GM18499 (cell line): ENCODE results near the gene CRACR2B.

Source experiments
- ATAC-seq: cut with Tn5 transposase; IDR thresholded peaks from one replicate; pipeline ENCODE4 v1.9.1; 2021; ENCODE audit warnings: moderate number of reproducible peaks; ENCODE audit not compliant: insufficient read depth, unreplicated experiment

The CRACR2B gene

DNA sequence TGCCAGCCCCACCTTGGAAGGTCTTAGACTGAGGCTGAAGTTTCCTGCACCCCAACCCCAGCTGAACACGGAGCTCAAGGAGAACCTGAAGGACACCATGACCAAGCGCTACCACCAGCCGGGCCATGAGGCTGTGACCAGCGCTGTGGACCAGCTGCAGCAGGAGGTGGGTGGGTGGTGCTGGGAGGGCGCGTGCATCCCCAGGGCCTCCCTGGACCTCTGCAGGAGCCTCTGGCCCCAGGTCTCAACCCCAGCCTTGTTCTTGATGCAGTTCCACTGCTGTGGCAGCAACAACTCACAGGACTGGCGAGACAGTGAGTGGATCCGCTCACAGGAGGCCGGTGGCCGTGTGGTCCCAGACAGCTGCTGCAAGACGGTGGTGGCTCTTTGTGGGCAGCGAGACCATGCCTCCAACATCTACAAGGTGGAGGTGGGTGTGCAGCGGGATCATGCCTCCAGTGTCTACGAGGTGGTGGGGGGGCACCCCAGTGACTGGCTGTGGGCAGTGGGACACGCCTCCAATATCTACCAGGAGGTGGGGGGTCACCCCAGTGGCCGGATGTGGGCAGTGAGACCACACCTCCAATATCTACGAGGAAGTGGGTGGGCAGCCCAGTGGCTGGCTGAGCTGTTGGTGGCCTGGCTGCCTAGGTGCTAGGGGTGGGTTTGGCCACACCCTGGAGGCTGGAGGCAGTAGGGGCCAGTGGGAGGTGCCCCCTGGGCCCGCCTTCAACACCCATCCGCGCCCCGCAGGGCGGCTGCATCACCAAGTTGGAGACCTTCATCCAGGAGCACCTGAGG lies 9.7 kb downstream of the CRACR2B start:
- no peak for ATAC-seq

DNA sequence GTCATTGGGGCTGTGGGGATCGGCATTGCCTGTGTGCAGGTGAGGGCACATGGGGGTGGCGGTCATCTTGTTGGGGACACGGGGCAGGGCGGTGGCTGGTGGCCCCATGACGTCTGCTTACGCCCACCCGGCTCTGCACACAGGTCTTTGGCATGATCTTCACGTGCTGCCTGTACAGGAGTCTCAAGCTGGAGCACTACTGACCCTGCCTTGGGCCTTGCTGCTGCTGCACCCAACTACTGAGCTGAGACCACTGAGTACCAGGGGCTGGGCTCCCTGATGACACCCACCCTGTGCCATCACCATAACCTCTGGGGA lies 10.2 kb downstream of the CRACR2B start:
- no peak for ATAC-seq

DNA sequence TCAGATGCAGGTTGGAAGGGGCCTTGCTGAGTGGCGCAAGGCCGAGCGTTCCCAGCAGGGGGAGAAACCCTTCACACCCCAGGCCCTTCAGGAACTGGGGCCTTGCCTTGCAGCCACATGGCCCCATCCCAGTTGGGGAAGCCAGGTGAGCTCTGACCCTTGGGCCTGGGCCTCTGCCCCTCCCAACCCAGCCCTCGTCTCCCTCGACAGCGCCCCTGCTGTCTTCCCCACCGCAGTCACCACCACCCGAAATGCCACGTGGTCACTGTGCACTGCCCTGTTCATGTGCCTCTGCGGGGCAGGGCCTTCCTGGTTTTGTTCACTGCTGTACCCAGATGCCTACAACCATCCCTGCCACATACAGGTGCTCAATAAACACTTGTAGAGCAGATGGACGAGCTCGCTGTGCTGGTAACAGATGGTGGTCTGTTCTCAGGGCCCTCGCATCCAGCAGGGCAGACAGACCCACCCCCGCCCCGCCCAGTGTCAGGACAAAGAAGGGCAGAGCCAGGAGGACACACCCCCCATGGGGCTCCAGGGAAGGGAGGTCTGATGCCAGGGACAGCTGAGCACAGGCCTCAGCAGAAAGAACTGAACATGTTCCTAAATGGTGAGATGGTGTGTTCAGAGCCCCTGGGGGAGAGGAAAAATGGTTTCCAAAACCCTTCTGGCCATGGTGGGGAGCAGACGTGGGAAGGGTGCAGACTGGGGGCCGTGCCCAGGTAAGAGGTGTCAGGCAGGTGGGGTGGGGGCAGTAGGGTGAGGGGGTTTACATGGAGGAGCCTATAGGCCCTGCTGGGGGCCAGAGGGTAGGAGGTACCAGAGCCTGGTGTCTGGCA lies 10.9 kb downstream of the CRACR2B start:
- no peak for ATAC-seq

DNA sequence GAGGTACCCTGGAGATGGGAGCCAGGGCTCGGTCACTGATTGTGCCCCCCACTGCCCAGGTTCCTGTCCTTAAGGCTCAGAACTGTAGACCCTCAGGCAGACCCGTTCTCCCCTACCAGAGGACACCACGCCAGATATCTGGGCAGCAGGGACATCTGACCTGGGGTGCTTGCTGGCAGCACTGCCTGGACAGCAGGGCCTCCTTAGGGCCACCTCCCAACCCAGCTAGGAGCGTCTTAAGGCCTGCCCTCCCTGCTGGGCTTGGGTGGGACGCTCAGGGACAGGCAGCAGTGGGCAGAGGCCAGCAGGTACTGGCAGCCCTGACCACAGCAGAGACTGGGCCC lies 11.5 kb downstream of the CRACR2B start:
- ATAC-seq: no peak

DNA sequence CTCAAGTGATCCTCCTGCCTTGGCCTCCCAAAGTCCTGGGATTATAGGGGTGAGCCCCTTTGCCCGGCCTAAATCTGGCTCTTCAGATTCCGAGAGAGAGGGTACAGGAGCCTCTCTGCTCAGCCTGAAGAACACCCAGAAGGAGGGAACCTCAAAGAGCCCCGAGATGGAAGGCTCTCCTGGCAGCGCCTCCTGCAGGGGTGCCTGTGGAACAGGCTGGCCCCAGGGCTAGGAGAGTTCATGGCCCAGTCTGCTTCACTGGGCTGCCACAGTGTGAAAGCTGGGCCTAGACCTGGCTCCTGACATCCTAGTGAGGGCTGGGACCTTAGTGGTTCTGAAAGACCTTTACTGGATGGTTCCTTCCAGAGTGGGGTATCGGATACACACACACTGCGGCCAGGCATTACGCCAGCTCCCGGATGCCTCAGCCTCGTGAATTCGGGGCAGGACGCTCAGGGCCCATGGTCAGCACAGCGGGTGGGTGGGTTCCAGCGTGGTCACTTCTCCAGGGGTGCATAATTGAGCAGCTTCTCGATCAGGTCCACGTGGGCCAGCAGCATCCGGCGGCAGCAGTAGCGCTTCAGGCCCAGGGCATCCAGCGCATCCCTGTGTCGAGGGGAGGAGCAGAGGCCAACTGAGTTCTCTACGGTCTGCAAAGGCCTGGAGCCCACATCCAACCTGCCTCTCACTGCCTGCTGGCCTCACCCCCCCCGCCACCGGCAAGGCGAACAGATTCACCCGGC lies 12.3 kb downstream of the CRACR2B start:
- no peak for ATAC-seq

DNA sequence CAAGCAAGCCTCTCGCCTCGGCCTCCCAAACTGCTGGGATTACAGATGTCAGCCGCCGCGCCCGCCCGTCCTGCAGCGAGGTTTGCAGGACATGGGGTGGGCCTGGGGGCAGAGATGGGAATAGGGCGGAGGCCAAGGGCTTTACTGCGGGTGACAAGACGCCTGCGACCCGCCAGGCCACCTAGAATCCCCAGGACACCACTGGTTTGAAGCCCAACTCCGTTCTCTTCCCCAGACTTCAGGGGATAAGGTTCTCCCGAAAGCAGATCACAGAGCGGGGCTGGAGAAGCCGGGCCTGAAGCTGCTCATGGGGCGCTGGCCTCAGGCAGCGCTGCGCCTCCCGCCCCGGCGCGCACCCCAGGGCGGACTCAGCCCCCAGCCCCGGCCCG lies 14.3 kb downstream of the CRACR2B start:
- no peak for ATAC-seq

DNA sequence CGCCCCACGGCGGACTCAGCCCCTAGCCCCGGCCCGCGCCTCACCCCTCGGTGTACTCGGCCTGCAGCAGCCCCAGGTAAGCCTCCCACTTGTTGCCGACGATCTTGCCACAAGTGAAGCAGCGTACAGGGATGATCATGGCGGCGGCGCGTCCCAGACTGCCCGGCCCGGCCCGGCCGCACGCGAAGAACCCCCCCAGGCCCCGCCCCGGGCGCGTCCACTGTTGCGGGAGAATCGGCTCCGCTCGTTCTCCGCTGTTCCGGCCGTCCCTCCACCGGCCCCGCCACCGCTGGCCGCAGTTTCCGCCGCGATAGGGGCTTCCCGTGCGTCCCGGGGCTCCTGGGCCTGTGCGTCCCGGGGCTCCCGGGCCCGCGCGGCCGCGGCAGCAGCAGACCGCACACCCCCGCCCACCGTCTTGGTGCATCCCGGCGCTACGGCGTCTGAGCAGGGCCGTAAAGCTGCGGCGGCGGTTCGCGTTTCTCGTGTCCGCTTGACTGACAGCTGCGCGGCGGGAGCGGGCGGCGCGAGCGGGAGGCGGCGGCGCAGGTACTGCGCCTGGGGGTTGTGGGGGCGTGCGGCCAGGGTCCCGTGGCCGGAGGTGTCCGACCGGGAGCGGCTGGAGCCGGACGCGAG lies 14.8 kb downstream of the CRACR2B start, which contains the start of the genes POLR2L and TSPAN4:
TSS of gene POLR2L (minus strand) at position 160 of the 633 bp plus-strand sequence. CDS start at position 139, 21 bp downstream.
TSS of gene TSPAN4 (plus strand) at position 483 of the 633 bp plus-strand sequence. CDS start 7,453 bp downstream, outside the sequence.
- no peak for ATAC-seq

DNA sequence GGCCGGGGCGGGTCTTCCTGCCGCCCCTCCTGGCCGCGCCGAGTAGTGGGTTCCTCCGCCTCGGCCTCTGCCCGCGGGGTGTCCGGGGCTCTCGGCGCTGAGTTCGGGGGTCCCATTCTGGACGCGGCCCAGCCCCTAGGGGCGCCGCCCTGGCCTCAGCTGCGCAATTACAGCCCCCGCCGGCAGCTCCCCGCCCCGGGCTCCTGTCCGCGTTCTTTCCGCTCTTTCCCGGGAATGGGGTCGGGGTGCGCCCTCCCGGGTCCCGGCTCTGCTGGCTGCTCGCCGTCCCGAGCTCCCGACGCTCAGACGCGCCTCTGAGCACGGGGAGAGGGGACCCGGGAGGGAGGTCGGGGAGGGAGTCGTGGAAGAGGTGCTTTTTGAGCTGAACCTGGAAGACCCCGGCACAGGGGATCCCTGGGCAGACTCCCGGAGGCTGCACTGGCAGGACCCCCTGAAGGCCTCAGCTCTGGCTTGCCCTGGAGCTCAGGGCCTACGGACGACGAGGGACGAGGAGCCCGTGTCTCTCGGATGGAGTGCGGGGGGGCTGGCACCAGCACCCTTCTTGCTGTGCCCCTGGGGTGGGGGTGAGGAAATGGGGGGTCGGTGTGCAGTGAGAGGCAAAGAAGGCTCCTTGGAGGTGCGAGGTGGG lies 15.5 kb downstream of the CRACR2B start:
- ATAC-seq: no peak

DNA sequence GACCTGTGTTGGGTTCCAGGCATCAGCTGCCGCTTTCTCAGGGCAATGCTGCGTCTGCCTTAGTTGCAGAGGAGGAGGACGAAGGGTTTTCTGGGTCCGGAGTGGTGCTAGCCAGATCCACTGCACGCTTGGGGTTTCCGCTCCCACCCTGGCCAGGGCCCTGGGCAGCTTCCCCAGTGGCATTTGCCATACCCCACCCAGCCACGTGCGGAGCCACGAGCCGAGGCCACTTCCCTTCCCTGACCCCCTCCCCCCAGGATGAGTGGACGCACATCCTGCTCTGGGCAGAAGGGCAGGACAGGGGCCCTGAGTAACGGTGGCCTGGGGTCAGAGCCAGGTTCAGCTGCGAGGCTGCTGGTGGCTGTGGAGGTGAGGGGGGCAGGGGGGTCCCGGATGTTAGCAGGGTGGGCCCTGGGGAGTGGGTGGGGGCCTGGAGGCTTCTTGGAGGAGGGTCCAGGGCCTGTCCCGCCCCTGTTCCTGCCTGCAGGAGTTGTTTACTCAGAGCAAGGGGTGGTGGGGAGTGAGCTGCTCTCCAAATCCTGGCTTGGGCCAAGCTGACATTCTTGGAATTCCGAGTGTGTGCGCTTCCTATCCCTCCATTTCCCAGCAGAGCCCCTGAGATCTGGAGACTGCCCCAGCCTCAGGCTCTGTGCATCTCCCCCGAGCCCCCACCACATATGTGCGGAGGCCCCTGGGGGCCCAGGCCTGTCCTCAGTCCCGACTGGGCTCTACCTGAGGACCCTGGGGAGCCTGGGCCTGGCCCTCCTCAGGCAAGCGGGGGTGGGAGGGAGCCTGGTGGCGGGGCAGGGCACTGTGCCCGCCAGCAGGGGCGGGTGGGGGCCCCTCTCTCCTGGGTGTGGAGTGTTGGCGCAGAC lies 16.3 kb downstream of the CRACR2B start:
- ATAC-seq: no peak

DNA sequence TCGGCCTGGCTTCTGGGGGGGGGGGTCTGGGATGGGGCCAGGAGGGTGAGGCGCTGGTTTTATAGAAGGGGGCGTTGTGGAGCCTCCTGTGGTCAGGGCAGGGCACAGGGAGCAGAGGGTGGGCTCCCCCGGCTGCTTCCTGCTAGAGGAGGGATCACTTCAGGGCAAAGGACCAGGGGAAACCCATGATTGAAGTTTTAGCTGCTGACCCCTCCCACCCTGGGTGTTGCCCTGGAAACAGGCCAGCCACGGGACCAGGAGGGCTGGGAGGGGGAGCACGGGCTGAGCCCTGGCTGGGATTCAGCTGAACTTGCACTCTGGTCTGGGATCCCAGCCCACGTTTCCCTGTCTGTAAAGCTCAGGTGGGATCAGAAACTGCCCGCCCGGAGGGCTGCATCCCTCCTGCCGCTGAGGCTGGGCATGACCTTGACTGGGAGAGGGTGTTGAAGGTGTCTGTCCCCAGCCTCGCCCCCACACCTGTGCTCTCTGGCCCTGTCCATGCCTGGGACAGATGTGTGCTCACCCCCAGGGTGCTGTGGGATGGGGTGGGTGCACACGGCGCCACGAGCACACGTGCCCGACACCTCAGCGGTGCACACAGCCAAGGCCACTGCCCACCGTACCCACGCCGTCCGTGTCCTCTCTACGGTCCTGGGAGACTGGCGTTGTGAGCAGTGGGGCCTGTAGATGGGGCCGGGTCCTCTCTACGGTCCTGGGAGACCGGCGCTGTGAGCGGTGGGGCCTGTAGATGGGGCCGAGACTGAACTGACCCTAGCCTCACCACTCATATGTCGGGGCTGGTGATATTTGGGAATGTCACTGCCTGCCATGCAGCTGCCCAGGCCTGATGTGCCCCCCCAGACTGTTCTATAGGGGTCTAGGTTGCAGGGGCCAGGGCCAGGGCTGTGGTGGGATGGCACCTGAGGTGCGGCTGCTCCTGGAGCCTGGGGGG lies 17.2 kb downstream of the CRACR2B start:
- ATAC-seq: no peak

DNA sequence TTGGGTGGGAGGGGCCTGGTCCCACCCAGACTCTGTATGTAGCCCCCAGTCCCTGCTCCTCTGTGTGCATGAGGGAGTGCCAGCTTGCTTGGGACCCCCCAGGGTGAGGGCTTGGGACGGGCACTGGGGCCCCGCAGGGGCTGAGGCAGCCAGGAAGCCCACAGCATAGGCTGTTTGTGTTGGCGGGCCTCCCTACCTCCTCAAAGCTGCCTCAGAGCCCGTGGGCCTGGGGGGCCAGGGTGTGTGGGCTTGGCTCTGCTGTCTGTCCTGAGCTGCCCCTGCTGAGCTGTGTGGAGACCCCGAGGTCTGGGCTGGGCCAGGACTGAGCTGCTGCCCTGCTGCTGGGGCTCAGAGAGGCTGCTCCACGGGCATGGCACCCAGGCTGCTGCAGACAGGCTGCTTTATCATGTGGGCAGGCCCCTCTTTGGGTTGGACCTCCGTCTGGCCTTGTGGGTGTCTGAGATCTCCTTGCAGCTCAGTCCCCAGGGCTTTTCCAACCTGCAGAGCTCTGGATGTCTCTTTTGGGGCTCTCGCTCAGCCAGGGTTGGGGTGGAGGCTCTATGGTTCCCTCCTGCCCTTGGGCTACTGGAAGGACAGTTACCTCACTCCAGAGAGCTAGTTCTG lies 18.3 kb downstream of the CRACR2B start:
- no peak for ATAC-seq

DNA sequence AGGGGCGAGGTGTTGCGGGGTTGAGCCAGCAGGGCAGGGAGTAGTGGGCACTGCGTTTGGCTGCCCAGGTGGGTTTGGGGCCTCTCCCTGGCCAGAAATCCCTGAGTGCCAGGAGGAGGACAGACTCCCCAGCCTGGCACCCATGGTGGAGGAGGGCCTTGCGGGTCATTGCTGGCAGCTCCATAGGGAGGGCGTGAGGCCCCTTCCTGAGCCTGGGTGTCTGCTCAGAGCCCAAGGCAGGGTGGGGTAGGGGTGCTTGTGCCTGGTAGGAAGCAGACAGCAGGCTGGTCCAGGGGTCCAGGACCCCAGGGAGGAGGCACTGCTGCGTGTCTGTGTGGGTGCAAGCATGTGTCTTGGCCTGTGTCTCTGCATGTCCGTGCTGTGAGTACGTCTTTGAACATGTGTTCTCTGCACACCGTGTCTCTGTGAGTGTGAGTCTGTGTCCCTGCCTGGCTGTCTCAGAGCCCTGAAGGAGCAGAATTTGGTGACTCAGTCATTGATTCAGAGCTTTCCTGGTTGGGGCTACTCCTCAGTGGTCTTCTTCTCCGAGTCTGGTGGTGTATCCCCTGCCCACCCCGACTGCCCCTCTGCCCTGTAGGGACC lies 18.9 kb downstream of the CRACR2B start:
- no peak for ATAC-seq

DNA sequence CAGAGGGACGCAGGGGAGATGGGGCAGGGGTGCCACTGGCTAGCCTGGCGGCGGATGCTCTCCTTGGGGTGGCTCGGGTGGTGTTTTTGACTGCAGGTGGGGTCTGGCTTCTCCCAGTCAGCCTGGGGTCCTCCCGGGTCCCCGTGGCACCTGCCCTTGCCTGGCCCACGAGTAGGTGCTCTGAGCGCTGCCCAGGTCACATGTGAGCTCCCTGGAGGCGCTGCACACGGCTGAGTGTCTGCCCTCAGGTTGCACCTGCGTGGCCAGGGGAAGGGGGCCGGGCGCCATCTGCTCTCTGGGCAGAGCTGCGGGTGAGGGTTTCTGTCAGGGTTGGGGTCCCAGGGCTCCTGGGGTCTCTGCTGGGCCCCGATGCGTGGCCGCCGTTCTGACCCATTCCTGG lies 20.2 kb downstream of the CRACR2B start:
- ATAC-seq: no peak

DNA sequence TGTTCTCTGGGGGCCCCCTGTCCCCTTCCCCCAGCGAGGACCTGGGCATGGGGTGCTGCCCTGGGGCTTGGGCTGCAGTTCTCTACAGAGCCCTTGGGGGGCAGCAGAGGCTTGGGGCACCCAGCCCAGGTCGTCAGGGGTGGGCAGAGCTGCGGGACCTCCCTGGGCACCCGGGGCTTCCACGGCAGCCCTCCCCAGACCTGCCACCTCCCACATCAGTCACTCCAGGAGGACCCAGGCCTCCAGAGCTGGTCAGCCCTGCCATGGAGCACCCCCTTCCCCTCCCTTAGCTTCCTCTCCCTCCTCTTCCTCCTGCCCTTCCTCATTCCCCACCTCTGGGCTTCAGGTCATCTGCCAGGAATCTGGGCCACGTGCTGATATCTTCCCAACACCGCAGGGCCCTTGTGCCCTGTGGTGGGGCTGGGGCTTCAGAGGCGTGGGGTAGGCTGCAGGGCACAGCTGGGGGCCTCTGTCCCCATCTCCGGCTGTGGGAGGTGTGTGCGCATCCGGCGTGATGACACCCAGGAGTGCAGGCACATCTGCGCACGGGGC lies 20.7 kb downstream of the CRACR2B start:
- ATAC-seq: no peak

DNA sequence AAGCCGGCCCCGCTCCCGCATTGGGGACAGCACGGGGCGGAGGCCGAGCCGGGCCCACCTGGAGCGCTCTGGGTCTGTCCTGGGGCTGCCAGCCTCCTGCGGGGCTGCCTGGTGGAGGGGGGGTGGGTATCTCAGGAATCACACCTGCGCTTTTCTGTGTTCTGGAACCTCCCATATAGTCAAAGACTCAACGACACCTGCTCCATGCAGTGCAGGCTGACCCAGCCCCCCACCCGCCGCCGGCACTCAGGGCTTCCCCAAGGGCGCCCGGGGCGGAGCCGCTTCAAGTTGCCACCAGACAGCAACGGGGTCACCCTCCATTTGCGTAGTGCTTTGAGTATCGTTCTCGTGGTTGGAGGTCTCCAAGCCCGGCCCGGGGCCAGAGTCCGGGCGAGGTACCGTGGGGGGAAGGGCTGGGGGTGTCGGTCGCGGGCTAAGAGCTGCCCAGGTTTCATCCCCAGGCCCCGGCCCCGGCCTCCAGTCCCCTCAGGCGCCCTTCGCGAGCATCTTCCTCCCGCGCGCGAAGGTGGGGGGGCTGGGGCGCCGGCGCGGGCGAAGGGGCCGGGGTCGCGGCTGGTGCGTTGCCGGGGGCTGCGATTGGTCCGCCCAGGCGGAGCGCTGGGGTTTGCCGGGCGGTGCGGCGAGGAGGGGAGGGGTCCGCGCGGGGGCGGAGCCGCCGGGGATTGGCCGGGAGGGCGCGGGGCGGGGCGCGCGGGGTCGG lies 21.5 kb downstream of the CRACR2B start:
- no peak for ATAC-seq
